Body of pancreas (tissue), 4 donors: ENCODE measurements around the gene IP6K3.

Experiments used
- CTCF ChIP-seq, 7 experiments: fragments of 450-650 bp in 4 of 7; fragments of 200-600 bp in 3 of 7; sonication (generic) in 3 of 7; IDR thresholded peaks; one replicate each; pipeline ENCODE4 v1.5.1; 2016 to 2019; ENCODE audit warnings: antibody characterized with exemption in 7 of 7
- POLR2A ChIP-seq, 3 donors: fragments of 450-650 bp; IDR thresholded peaks; one replicate each; pipeline ENCODE4 v1.6.1; 2016; ENCODE audit warnings: antibody characterized with exemption in 3 of 3, mild to moderate bottlenecking in 2 of 3

- TF ChIP-seq CTCF (IDR thresholded peaks at IDR 0.05) (no peak), POLR2A (IDR thresholded peaks at IDR 0.05) (no peak)
Observed at GRCh38 chr6:33733709-33734007, 13.0 kb downstream of the IP6K3 start.
